OCI-M1 (cell line): ENCODE results near the gene COL8A1.

Source experiments
- DNase-seq: peaks from one replicate; lab custom pipeline; 2025; lab: John Stamatoyannopoulos, UW

COL8A1 gene

DNA sequence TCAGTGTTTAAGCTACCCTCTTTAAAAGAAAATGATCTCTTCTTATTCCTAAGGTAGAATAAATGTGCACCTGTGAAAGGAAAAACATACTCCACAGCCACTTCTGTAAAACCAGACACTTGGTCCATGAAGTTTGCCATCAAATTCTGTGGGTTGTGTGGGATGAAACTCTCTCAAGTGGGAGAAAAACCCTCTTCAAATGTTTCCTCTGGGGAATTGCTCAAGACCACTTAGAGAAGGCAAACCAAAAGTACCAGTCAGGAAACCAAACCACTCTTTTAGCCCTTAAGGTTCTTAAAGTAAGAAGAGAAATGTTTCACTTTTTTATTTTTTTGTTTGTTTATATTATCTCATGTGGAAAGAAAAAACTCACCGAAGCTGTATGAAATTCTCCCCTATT lies 1.2 kb downstream of the COL8A1 start:
- no peak for DNase-seq

DNA sequence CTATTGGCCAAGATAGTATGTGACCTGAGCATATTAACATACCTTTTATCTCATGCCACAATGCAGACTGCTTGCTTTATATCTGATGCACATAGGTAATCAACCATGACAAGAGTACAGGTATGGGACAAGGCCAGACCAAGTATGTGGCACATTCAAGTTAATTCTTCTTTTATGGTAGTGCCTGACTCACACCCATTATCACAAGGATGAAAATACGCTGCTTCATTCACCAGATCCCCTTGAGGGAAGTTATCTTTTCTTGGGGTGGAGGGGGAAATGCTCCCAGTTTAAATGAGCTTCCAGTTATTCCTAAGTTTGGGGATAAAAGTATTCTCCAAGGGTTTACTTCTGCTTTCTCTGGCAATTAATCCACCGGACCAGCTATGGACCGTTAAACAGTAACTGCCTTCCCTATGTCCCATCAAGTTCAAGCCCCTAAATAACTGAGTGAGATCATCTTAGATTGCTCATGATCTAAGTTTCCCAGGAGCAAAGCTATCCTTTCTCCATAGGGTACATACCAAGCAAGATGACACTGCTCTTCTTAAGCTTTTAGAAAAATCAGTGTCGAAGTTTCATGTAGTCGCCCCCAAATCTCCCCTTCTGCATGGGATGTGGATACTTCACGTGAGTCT lies 1.9 kb downstream of the COL8A1 start:
- DNase-seq, result no peak

DNA sequence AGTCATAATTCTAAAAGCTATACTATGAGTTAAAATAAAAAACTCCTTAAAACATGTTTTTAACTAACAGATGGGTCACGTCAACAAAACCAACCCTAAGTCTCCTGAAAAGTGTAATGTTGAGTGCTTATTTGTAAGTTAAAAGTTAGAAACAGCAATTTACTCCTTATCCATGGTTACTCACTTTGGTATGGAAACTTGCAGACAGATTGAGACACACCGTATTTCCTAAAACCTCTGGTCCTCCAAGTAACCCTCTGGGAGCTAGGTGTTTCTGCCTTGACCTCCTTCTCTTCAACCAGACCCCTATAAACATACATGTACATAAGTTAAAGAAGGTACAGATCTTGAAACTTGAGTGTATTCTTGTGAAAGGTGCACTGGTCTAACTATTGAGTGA lies 3.1 kb downstream of the COL8A1 start:
- no peak for DNase-seq

DNA sequence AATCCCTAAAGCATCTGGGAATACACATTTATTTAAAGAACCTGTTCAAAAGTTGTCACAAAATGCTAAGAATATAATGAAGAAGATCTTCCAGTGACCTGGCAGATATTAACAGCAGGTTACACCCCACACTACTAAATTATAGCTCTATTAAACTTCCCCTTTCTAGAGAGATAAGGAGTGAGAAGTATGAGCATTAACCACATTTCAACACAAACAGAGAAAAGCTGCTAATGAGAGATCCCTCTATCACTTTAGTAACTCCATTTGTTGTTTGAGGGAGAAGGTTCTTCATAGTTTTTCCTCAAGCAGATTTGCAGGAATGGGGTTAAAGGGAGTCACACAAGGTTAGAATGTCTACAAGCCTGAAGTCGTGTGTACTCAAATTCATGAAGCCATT lies 3.6 kb downstream of the COL8A1 start:
- peak; percentile 31 for DNase-seq

DNA sequence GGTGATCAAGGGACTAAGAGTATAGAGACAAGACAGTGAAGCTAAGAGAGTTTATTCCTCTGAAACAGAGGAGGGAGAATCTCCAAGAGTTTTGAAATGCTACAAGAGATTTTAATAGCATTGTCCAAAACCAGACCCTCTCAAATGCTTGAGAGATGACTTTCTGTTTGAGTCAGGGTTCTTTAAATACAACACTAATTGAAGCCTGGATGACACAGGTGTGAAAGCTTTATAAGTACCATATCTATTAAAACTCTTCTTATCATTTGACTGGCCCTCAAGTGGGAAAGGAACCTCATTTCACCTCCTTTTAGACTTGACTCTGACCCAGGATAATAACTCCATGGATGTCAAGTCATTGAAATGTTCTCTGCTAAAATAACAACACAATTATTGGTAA lies 5.6 kb downstream of the COL8A1 start:
- DNase-seq, result no peak

DNA sequence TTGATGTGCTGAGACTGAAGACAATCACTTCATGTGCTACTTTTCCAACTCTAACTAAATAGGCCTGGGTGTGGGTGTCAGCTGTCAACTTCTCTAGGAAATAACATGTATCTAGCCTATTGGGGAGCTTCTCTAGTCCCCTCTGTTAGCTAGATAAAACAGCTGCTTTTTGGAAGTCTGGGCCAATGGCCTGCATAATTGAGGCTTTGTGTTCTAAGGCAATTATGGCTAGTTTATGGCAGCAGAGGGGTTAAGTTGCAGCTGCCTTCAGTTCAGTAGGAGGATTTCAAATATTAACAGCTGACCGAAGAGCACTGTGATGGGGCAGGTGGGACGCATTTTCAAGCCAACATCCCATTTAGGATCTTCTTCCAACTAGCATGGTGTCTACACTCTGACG lies 6.4 kb downstream of the COL8A1 start:
- no peak for DNase-seq

DNA sequence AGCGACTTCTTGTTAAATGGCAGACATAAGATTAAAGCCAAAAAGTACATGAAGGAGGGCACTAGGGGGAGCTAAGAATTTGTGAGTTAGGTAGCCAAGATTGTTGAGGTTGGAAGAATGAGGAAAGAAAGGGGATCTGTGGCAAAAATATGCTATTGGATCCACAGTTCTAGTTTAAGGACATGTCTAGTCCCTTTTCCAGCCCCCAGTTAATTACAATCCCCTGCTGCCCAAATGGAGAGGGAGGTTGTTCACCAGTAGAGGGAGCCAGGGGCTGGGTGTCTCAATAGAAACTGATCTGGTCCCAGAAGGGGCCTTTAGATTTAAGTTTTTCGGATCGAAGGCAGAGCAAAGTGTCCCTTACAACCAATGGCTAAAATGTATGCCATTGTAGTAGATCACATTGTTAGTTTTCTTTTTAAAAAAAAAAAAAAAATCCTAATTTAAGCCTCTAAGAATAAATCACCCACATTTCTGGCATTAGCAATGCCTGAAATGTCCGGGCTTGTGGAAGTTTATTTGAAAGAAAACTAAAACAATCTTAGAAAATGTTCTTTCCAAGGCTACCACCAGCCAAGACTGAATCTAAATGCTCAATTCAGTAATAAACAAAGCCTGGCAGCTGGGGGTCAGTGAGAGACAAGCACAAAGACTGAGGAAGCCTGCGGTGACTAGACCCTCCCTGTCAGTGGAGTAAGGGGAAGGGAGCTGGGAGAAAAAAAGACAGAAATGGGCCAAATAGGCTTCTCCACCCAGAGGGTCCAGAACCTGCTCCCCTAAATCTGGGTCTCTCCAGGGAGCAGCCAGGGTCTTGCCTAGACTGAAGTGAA lies 7.1 kb downstream of the COL8A1 start:
- DNase-seq, result peak; percentile 72

DNA sequence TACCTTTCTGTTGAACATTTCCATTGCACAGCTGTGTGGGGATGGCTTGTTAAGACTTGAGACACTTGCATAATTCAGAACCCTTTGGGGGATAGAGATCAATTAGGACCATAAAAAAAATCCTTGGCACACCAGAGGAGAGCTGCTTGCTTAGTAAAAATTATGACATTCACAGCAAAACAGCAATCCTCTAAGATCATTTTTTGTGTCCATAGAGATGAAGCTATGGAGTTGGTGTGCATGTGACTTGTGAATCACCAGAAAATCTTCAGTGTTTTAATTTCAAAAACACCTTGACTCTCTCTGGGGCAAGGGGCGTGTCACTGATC lies 7.7 kb downstream of the COL8A1 start:
- no peak for DNase-seq

DNA sequence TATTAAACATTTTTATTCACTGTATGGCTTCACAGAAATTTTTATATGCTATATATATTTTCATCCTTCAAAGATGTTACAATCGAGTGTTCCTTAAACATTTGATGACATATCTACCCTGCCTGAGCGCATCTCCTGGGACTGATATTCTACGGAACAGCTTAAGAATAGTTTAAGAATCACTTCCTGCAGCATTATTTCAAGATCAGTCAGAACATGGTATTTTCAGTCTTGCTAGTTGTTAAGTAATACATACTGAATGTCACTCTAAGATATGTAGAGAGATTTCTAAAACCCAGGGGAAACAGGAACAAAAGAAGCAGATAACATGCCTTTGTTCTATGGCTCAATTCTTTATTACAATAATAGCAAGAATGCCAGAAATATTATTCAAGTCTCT lies 8.7 kb downstream of the COL8A1 start:
- DNase-seq, result peak; percentile 11

DNA sequence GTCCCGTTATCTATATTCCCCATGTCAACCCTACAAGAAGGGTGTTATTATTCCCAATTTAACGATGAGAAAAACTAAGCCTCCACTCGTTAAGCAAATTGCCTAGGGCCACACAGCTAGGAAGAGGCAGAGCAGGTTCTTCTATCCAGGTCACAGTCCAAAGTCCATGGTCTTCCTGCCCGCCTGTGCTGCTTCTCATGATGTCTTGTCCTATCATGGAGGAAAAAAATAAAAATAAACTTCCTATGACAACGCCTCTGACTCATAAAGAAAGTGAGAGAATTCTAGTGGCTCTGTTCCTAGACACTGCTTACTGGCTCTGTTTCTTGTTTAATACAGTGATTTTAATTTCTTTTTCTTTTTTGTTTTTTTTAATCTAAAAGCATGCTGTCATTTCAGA lies 9.7 kb downstream of the COL8A1 start:
- DNase-seq, result no peak

DNA sequence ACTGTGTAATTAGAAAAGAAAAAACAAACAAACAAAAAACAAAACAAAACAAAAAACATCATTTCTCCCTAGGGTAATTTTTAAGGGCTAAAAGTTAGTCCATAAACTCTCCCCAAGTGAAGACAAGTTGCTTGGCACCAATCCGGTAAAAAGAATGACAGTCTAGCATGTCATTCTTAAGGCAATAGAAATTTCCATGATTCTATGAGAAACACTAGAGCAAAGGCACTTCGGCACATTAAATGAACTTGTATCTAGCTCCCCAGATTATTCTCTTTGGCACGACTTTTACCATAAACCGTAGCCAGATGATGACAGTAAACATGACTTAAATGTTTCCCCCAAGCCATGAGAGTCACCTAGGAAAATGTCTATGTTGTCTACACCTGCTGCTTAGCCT lies 10.1 kb downstream of the COL8A1 start:
- DNase-seq, result no peak

DNA sequence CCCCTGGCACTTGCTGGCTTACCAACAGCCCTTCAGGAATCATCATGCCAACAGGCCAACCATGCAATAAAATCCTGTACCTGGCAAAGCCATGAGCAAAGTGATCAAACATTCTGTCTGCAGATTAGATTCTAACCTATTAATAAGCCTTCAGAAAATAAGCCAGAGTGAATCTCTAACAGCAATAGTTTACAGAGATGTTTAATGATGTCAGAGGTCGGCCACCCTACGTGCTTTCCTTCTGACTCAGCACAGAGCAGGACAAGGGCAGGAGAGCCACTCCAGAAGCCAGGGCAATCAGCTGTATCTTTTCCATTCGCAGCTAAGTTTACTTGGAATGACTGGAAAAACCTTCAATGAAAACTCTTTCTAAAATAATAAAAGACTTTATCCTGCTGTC lies 13.1 kb downstream of the COL8A1 start:
- DNase-seq, result no peak

DNA sequence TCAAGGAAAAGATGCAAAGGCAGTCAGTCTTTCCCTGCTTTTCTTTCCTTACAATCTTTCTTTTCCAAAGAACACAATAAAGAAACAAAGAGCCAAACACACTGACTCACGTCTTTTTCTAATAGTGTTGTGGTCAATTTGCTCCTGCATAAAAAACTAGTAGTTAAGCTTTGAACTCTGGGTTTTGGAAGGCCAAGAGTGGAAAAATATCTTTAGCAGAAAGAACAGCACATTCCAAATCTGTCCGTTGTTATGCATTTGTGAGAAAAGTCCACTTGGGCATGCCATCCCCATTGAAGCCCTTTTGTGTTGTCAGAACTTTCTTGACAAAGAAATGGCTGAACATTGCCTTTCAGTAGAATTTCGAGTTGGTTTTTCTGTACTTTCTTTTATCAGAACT lies 18.2 kb downstream of the COL8A1 start:
- DNase-seq, result no peak

DNA sequence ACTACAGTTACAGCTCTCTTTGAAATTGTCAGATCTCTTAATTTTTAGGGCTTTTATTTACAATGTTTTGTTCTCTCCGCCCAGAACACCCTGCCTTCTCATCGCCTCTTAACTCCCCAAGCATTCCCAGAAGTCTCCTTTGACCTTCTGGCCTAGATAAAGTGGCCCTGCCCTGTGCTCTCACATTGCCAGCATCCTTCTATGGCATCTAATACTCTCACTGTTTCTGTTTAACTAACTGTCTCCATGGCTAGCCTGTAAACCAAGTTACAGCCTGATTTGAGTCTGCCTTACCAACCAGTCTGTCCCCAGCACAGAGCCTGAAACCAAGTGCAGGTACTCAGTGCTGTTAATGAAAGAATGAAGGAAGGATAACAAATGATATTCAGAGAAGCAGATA lies 19.9 kb downstream of the COL8A1 start:
- no peak for DNase-seq

DNA sequence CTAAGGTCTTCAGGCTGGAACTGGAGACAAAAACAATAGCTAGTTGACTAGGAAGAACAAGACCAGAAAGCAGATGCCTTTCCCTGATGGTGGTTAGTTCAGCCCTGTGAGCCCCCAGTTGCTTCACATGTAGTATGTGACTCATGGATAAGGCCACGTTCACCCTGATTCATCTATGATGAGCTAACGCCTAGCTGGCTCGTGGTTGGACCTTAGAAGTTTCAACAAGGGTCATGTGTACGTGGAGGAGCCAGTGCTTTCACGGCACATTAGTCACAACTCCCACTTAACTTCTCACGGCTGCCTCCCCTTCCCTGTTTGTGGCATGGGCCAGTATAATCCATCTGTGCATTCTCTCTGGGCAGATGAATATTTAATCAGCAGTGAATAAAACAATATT lies 20.6 kb downstream of the COL8A1 start:
- no peak for DNase-seq

DNA sequence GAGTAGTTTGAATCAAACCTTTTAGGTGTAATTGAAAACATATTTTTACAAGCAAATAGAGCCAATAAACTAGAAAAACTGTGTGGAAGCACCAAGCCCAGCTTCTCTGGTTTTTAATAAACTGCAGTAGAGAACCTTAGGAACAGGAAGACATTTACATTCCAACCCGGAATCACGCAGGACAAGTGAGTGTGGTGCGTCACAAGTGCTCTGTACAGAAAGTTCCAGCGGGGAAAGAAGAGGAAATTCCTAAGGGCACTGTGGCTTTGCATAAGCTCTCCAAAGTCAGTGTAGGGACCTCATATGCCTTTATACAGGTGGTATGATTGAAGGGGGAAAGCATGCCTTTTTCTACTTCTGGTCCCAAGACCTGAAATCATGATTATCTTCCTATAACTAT lies 21.6 kb downstream of the COL8A1 start:
- DNase-seq, result no peak

DNA sequence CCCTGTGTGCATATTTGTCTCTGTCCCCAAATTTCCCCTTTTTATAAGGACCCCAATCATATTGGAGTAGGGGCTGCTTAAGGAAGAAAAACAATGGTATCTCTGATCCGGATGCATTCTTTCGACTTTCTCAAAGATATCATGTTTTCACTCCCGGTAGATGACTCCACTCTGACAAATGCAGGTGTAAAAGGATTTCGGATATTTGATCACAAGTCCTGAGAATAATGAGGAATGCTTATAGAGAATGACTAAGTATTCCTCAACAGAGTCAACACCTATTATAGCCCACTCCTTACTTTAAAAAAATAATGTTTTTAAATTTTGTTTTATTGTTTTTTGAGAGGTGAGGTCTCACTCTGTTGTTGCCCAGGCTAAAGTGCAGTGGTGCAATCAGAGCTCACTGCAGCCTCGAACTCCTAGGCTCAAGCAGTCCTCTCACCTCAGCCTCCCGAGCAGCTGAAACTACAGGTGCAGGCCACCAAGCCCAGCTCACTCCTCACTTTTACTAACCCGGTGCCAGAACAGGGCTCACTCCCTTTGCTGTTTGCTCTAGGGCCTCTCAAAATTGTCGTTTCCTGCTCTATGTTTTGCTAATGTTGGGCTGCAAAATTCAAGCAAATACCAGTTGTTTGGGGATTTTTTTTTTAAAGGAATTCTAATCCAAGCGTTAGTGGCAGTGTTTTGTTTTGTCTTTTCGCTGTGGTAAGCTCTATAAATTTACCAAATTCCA lies 24.6 kb downstream of the COL8A1 start:
- DNase-seq, result no peak

DNA sequence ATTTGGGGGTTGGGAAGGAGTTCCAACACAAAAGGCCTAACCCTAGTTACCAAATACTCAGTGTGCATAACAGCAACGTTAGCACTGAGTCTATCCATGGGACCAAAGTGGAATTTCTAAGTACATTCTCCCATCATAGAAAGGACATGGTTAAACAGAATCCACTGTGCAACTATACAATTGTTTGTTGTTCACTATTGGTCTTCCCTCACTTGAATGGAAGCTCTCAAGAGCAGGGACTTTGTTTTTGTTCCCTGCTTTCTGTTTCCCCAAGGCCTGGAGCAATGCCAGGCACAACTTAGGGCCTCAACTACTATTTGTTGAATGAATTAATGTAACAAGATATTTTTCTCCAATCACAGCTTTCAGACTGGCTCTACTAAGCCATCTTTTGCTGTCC lies 25.6 kb downstream of the COL8A1 start:
- DNase-seq, result no peak

DNA sequence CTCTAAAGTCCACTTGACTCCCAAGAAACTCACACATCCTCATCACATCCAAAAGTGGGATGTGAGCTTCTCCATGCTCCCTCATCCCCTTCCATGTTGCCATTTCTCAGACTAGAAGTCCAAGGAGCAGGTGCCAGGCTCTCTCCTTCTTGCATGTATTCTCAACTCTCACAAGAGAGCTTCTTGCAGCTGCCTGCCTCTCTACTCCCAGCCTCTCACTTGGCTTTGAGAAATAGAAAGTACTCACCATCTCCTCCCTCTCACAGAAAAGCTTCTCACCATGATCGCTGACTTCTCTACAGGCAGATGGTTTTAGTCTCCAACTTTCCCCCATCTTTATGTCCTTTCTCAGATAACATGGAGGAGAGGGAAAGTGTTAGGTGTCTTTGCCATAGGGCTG lies 26.6 kb downstream of the COL8A1 start:
- no peak for DNase-seq

DNA sequence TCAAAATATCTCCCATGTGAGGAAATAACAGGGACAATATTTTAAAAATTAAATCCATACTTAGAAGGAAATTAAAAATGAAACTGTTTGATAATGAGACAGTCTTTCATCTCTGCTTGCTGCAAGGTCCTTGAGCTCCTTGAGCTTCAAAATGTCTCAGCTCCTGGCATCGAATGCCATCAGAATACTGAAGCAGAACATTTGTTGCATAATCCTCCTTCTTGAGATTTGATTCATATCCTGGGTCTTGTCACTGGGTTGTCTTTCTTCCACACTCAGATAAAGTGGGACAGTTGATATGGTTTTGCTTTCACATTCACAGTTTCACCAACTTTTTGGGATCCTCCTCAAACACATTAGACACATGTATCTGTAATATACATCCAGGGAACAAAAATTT lies 27.8 kb downstream of the COL8A1 start:
- peak; percentile 61 for DNase-seq

DNA sequence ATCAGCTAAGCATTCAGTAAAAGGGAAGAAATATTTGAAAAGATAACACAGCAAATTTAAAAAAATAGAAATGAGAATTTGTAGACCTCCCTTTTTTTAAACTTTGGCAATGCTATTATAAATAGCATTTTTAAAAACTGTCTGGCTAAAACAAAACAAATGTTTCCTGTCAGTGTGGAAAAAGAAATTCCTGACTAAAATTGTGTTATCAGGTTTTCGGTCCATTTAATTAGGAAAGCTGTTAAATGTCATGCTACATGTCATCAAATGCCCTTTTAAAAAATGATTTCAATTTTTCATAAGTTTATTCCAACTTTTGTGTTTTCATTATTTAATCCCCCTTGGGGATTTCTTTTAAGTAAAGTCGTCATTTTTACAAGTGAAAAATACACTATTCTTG lies 29.6 kb downstream of the COL8A1 start:
- no peak for DNase-seq

DNA sequence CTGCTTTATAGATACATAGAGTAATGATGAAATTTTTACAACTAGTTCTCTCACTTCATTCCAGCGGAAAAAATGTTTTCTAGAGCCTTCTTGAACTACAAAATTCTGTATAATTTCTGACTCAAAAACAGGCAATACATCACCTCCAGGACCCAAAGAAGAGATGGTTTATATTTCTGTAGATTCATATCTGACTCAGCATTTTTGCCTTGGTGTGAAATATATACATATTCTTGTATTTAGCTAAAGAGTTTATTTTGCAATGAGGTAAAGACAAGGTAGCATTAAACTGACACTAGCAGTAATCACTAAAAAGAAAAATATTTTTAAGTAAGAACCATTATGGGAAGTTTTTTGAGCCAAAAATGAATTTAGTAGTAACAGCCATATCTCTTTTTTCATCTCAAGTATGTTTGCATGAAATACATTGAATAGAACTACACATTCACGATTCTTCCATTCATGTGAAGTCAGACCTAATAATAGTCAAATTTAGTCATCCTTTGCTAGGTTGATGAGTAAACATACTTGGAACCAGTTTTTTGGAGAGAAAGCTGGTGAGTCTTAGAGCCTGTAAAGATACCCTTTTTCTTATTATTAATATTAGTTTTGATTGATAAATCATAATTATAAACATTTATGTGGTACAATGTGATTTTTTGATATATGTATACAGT lies 31.6 kb downstream of the COL8A1 start:
- DNase-seq, result no peak

DNA sequence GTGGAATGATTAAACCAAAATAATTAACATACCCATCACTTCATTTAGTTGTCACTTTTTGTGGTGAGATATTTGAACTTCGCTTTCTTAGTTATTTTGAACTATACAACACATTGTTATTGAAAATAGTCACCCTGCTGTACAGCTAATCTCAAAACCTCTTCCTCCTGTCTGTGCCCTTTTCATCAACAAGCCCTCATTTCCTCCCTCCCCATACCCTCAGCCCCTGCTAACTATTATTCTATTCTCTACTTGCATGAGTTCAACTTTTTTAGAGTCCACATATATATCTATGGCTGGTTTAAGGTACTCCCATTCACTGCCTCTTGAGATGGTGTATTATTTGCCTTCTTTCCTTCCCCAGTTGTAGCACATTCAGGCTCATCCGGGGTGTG lies 32.2 kb downstream of the COL8A1 start:
- no peak for DNase-seq
